ENCODE results near the gene BRSK1. TPM values are rescaled to one million over a fixed set of nuclear protein-coding genes. Genes with fewer than 3 reads are reported as not detected.

Gene BRSK1
- total RNA-seq, 1 donor from 2014 or later, result 0.52 TPM

- no peak overlapping the region for H3K4me3 ChIP-seq (ENCODE audit: low read length in 3 of 3)
- peaks cover 0 to 5% (median 2%) of the 10 kb centered on the region in 3 donors for H3K36me3 ChIP-seq (ENCODE audit: control insufficient read depth in 3 of 3, insufficient read depth in 3 of 3, low read length in 3 of 3)
- H3K9ac ChIP-seq (ENCODE audit: low read depth in 1 of 3, low read length in 3 of 3), result no peak overlapping the region
- H3K27ac ChIP-seq (ENCODE audit: low read depth, low read length), result no peak overlapping the region
- no peaks in the 10 kb centered on the region for H3K27me3 ChIP-seq (ENCODE audit: control insufficient read depth in 3 of 3, insufficient read depth in 3 of 3, low read length in 3 of 3)
- no peaks in the 10 kb centered on the region for H3K9me3 ChIP-seq (ENCODE audit: control insufficient read depth in 3 of 3, low read length in 3 of 3)
- peaks cover 19 to 26% (median 25%) of the 10 kb centered on the region in 3 donors for H3K4me1 ChIP-seq (ENCODE audit: control insufficient read depth in 3 of 3, insufficient read depth in 3 of 3, low read length in 3 of 3)
These were observed 22.1 kb upstream of the BRSK1 start for GRCh38 chr19:55261671-55262126.

- peaks cover 0 to 5% (median 2%) of the 10 kb centered on the region in 3 donors for H3K36me3 ChIP-seq (ENCODE audit: control insufficient read depth in 3 of 3, insufficient read depth in 3 of 3, low read length in 3 of 3)
- H3K4me3 ChIP-seq (ENCODE audit: low read length in 3 of 3), result no peak overlapping the region
These were observed 21.4 kb upstream of the BRSK1 start for GRCh38 chr19:55262359-55262758.

GRCh38 chr19:55264531-55264930 is 19.3 kb upstream of the BRSK1 start:
- Histone ChIP-seq H3K36me3 (ENCODE audit: control insufficient read depth in 3 of 3, insufficient read depth in 3 of 3, low read length in 3 of 3) (peaks cover 2 to 8% (median 3%) of the 10 kb centered on the region in 3 donors), H3K4me1 (ENCODE audit: control insufficient read depth in 3 of 3, insufficient read depth in 3 of 3, low read length in 3 of 3) (peaks cover 5 to 9% (median 7%) of the 10 kb centered on the region in 3 donors), H3K27ac (ENCODE audit: low read depth, low read length) (no peak overlapping the region), H3K4me3 (ENCODE audit: low read length in 3 of 3) (no peak overlapping the region), H3K9ac (ENCODE audit: low read depth in 1 of 3, low read length in 3 of 3) (no peak overlapping the region), H3K9me3 (ENCODE audit: control insufficient read depth in 3 of 3, low read length in 3 of 3) (no peaks in the 10 kb centered on the region), H3K27me3 (ENCODE audit: control insufficient read depth in 3 of 3, insufficient read depth in 3 of 3, low read length in 3 of 3) (no peaks in the 10 kb centered on the region)

More at GRCh38 chr19:55262359-55262758, 21.4 kb upstream of the BRSK1 start:
- H3K27me3 ChIP-seq (ENCODE audit: control insufficient read depth in 3 of 3, insufficient read depth in 3 of 3, low read length in 3 of 3), result no peaks in the 10 kb centered on the region
- H3K4me1 ChIP-seq (ENCODE audit: control insufficient read depth in 3 of 3, insufficient read depth in 3 of 3, low read length in 3 of 3), result peaks cover 13 to 20% (median 18%) of the 10 kb centered on the region in 3 donors
- H3K27ac ChIP-seq (ENCODE audit: low read depth, low read length), result no peak overlapping the region
- H3K9ac ChIP-seq (ENCODE audit: low read depth in 1 of 3, low read length in 3 of 3), result no peak overlapping the region
- H3K9me3 ChIP-seq (ENCODE audit: control insufficient read depth in 3 of 3, low read length in 3 of 3), result no peaks in the 10 kb centered on the region

GRCh38 chr19:55265173-55265572 is 18.6 kb upstream of the BRSK1 start:
- no peak overlapping the region for H3K4me3 ChIP-seq (ENCODE audit: low read length in 3 of 3)
- H3K4me1 ChIP-seq (ENCODE audit: control insufficient read depth in 3 of 3, insufficient read depth in 3 of 3, low read length in 3 of 3), result peaks cover 0 to 3% (median under 1%) of the 10 kb centered on the region in 3 donors
- peaks cover 4 to 13% (median 5%) of the 10 kb centered on the region in 3 donors for H3K36me3 ChIP-seq (ENCODE audit: control insufficient read depth in 3 of 3, insufficient read depth in 3 of 3, low read length in 3 of 3)
- H3K9ac ChIP-seq (ENCODE audit: low read depth in 1 of 3, low read length in 3 of 3), result no peak overlapping the region
- H3K9me3 ChIP-seq (ENCODE audit: control insufficient read depth in 3 of 3, low read length in 3 of 3), result no peaks in the 10 kb centered on the region
- no peak overlapping the region for H3K27ac ChIP-seq (ENCODE audit: low read depth, low read length)
- H3K27me3 ChIP-seq (ENCODE audit: control insufficient read depth in 3 of 3, insufficient read depth in 3 of 3, low read length in 3 of 3), result no peaks in the 10 kb centered on the region

GRCh38 chr19:55265723-55266386 is 17.9 kb upstream of the BRSK1 start:
- Histone ChIP-seq H3K36me3 (ENCODE audit: control insufficient read depth in 3 of 3, insufficient read depth in 3 of 3, low read length in 3 of 3) (peaks cover 9 to 18% (median 9%) of the 10 kb centered on the region in 3 donors), H3K27ac (ENCODE audit: low read depth, low read length) (no peak overlapping the region), H3K9ac (ENCODE audit: low read depth in 1 of 3, low read length in 3 of 3) (no peak overlapping the region), H3K4me3 (ENCODE audit: low read length in 3 of 3) (no peak overlapping the region), H3K9me3 (ENCODE audit: control insufficient read depth in 3 of 3, low read length in 3 of 3) (no peaks in the 10 kb centered on the region), H3K27me3 (ENCODE audit: control insufficient read depth in 3 of 3, insufficient read depth in 3 of 3, low read length in 3 of 3) (no peaks in the 10 kb centered on the region), H3K4me1 (ENCODE audit: control insufficient read depth in 3 of 3, insufficient read depth in 3 of 3, low read length in 3 of 3) (no peaks in the 10 kb centered on the region)

- no peak overlapping the region for H3K4me3 ChIP-seq (ENCODE audit: low read length in 3 of 3)
- no peaks in the 10 kb centered on the region for H3K27me3 ChIP-seq (ENCODE audit: control insufficient read depth in 3 of 3, insufficient read depth in 3 of 3, low read length in 3 of 3)
- no peak overlapping the region for H3K9ac ChIP-seq (ENCODE audit: low read depth in 1 of 3, low read length in 3 of 3)
- no peaks in the 10 kb centered on the region for H3K9me3 ChIP-seq (ENCODE audit: control insufficient read depth in 3 of 3, low read length in 3 of 3)
- H3K36me3 ChIP-seq (ENCODE audit: control insufficient read depth in 3 of 3, insufficient read depth in 3 of 3, low read length in 3 of 3), result peaks cover 9 to 20% (median 11%) of the 10 kb centered on the region in 3 donors
- no peak overlapping the region for H3K27ac ChIP-seq (ENCODE audit: low read depth, low read length)
- H3K4me1 ChIP-seq (ENCODE audit: control insufficient read depth in 3 of 3, insufficient read depth in 3 of 3, low read length in 3 of 3), result no peaks in the 10 kb centered on the region
These were observed 17.4 kb upstream of the BRSK1 start for GRCh38 chr19:55266404-55266803.

- Histone ChIP-seq H3K9me3 (ENCODE audit: control insufficient read depth in 3 of 3, low read length in 3 of 3) (no peaks in the 10 kb centered on the region), H3K27me3 (ENCODE audit: control insufficient read depth in 3 of 3, insufficient read depth in 3 of 3, low read length in 3 of 3) (no peaks in the 10 kb centered on the region), H3K9ac (ENCODE audit: low read depth in 1 of 3, low read length in 3 of 3) (no peak overlapping the region), H3K27ac (ENCODE audit: low read depth, low read length) (no peak overlapping the region), H3K4me1 (ENCODE audit: control insufficient read depth in 3 of 3, insufficient read depth in 3 of 3, low read length in 3 of 3) (no peaks in the 10 kb centered on the region), H3K4me3 (ENCODE audit: low read length in 3 of 3) (no peak overlapping the region), H3K36me3 (ENCODE audit: control insufficient read depth in 3 of 3, insufficient read depth in 3 of 3, low read length in 3 of 3) (peaks cover 9 to 20% (median 11%) of the 10 kb centered on the region in 3 donors)
These were observed 17.0 kb upstream of the BRSK1 start for GRCh38 chr19:55266840-55267239.

- Histone ChIP-seq H3K4me3 (ENCODE audit: low read length in 3 of 3) (no peak overlapping the region), H3K9me3 (ENCODE audit: control insufficient read depth in 3 of 3, low read length in 3 of 3) (no peaks in the 10 kb centered on the region), H3K27me3 (ENCODE audit: control insufficient read depth in 3 of 3, insufficient read depth in 3 of 3, low read length in 3 of 3) (no peaks in the 10 kb centered on the region), H3K27ac (ENCODE audit: low read depth, low read length) (no peak overlapping the region), H3K4me1 (ENCODE audit: control insufficient read depth in 3 of 3, insufficient read depth in 3 of 3, low read length in 3 of 3) (no peaks in the 10 kb centered on the region), H3K36me3 (ENCODE audit: control insufficient read depth in 3 of 3, insufficient read depth in 3 of 3, low read length in 3 of 3) (peaks cover 24 to 32% (median 27%) of the 10 kb centered on the region in 3 donors), H3K9ac (ENCODE audit: low read depth in 1 of 3, low read length in 3 of 3) (no peak overlapping the region)
These were observed 14.5 kb upstream of the BRSK1 start for GRCh38 chr19:55269299-55269698.

- H3K4me1 ChIP-seq (ENCODE audit: control insufficient read depth in 3 of 3, insufficient read depth in 3 of 3, low read length in 3 of 3), result no peaks in the 10 kb centered on the region
- H3K27me3 ChIP-seq (ENCODE audit: control insufficient read depth in 3 of 3, insufficient read depth in 3 of 3, low read length in 3 of 3), result no peaks in the 10 kb centered on the region
- H3K9ac ChIP-seq (ENCODE audit: low read depth in 1 of 3, low read length in 3 of 3), result no peak overlapping the region
- no peaks in the 10 kb centered on the region for H3K9me3 ChIP-seq (ENCODE audit: control insufficient read depth in 3 of 3, low read length in 3 of 3)
- peaks cover 31 to 39% (median 35%) of the 10 kb centered on the region in 3 donors for H3K36me3 ChIP-seq (ENCODE audit: control insufficient read depth in 3 of 3, insufficient read depth in 3 of 3, low read length in 3 of 3)
- H3K4me3 ChIP-seq (ENCODE audit: low read length in 3 of 3), result no peak overlapping the region
- H3K27ac ChIP-seq (ENCODE audit: low read depth, low read length), result no peak overlapping the region
These were observed 13.4 kb upstream of the BRSK1 start for GRCh38 chr19:55270172-55270942.

GRCh38 chr19:55272142-55272541 is 11.7 kb upstream of the BRSK1 start:
- H3K27ac ChIP-seq (ENCODE audit: low read depth, low read length), result no peak overlapping the region
- H3K4me3 ChIP-seq (ENCODE audit: low read length in 3 of 3), result no peak overlapping the region
- no peaks in the 10 kb centered on the region for H3K4me1 ChIP-seq (ENCODE audit: control insufficient read depth in 3 of 3, insufficient read depth in 3 of 3, low read length in 3 of 3)
- no peaks in the 10 kb centered on the region for H3K9me3 ChIP-seq (ENCODE audit: control insufficient read depth in 3 of 3, low read length in 3 of 3)
- no peak overlapping the region for H3K9ac ChIP-seq (ENCODE audit: low read depth in 1 of 3, low read length in 3 of 3)
- peaks cover 37 to 45% (median 42%) of the 10 kb centered on the region in 3 donors for H3K36me3 ChIP-seq (ENCODE audit: control insufficient read depth in 3 of 3, insufficient read depth in 3 of 3, low read length in 3 of 3)
- H3K27me3 ChIP-seq (ENCODE audit: control insufficient read depth in 3 of 3, insufficient read depth in 3 of 3, low read length in 3 of 3), result no peaks in the 10 kb centered on the region
